H1 (cell line): ENCODE results near the gene ANKRD40CL. TPM values are rescaled to one million over a fixed set of nuclear protein-coding genes. Genes with fewer than 3 reads are reported as not detected.

Experiments
- CTCF ChIA-PET: fragments of 300-600 bp; sonication (Branson Sonifier 250); formaldehyde crosslinking; loops from one replicate; lab custom pipeline; 2021; ENCODE audit not compliant: partially characterized antibody; lab: Charles Lee
- POLR2A ChIA-PET: fragments of 300-600 bp; sonication (Branson Sonifier 250); formaldehyde crosslinking; loops from one replicate; lab custom pipeline; 2021; ENCODE audit warnings: inconsistent platforms; ENCODE audit not compliant: partially characterized antibody; lab: Charles Lee
- DNase-seq, 2 experiments: peaks; one replicate each; pipeline versions ENCODE4 v3.0.0 to v3.0.0-alpha.2; 2010 to 2022; ENCODE audit warnings: low spot score in 2 of 2, low read depth in 1 of 2, mixed read lengths in 1 of 2
- FAIRE-seq: peaks from 2 replicates; lab custom pipeline; 2011; peaks lifted over from hg19 to GRCh38; lab: Jason Lieb, UNC
- H2AFZ ChIP-seq: 2 replicates; pipeline ENCODE4 v1.8.1; 2012; ENCODE audit warnings: low read length, inconsistent platforms
- H2AK5ac ChIP-seq: 2 replicates; pipeline ENCODE4 v1.6.1; 2013; ENCODE audit warnings: low read depth, low read length
- H2BK120ac ChIP-seq: replicated peaks from 2 replicates; pipeline ENCODE3; 2013; ENCODE audit warnings: low read depth, low read length, inconsistent platforms
- H2BK12ac ChIP-seq: 2 replicates; pipeline ENCODE4 v1.6.1; 2013; ENCODE audit warnings: low read depth, low read length
- H2BK15ac ChIP-seq: 2 replicates; pipeline ENCODE4 v1.6.1; 2013; ENCODE audit warnings: low read length
- H2BK20ac ChIP-seq: 2 replicates; pipeline ENCODE4 v1.6.1; 2013; ENCODE audit warnings: low read length
- H2BK5ac ChIP-seq: 2 replicates; pipeline ENCODE4 v1.6.1; 2013; ENCODE audit warnings: low read depth, low read length
- H3K14ac ChIP-seq: 2 replicates; pipeline ENCODE4 v1.6.1; 2013; ENCODE audit warnings: inconsistent platforms; ENCODE audit not compliant: insufficient read length
- H3K18ac ChIP-seq: 2 replicates; pipeline ENCODE4 v1.6.1; 2013; ENCODE audit warnings: low read length; ENCODE audit errors: extremely low read depth
- H3K23ac ChIP-seq: 2 replicates; pipeline ENCODE4 v1.6.1; 2013; ENCODE audit warnings: inconsistent platforms; ENCODE audit not compliant: insufficient read length
- H3K23me2 ChIP-seq: 2 replicates; pipeline ENCODE4 v1.6.1; 2013; ENCODE audit warnings: low read depth, low read length
- H3K27ac ChIP-seq: 2 replicates; pipeline ENCODE4 v1.6.1; 2011; ENCODE audit warnings: low read depth, low read length, inconsistent platforms
- H3K27me3 ChIP-seq, 4 experiments: replicated peaks in 1 of 4; 1 replicate in 1 of 4; 2 replicates in 3 of 4; pipeline versions ENCODE4 v1.6.1 to v1.8.1; 2011 to 2013; ENCODE audit warnings: low read length in 3 of 4, mild to moderate bottlenecking in 3 of 4, inconsistent platforms in 2 of 4, mixed read lengths in 2 of 4, moderate library complexity in 1 of 4; ENCODE audit not compliant: control insufficient read depth in 3 of 4, insufficient read depth in 3 of 4; ENCODE audit errors: extremely low read depth in 1 of 4
- H3K36me3 ChIP-seq, 4 experiments: 2 replicates each; pipeline versions ENCODE4 v1.6.1 to v1.8.1; 2011 to 2013; ENCODE audit warnings: mild to moderate bottlenecking in 4 of 4, low read length in 3 of 4, moderate library complexity in 2 of 4, control low read depth in 1 of 4, inconsistent platforms in 1 of 4; ENCODE audit not compliant: insufficient read depth in 4 of 4, control insufficient read depth in 2 of 4
- H3K4ac ChIP-seq: replicated peaks from 2 replicates; pipeline ENCODE3; 2013; ENCODE audit warnings: low read length, low read depth, mixed read lengths, inconsistent platforms; ENCODE audit not compliant: insufficient read length
- H3K4me1 ChIP-seq, 4 experiments: replicated peaks in 1 of 4; 1 replicate in 1 of 4; 2 replicates in 3 of 4; pipeline versions ENCODE4 v1.6.1 to v1.8.1; 2011 to 2013; ENCODE audit warnings: low read length in 3 of 4, inconsistent platforms in 2 of 4, mixed read lengths in 1 of 4; ENCODE audit not compliant: insufficient read depth in 4 of 4, control insufficient read depth in 3 of 4
- H3K4me2 ChIP-seq, 2 experiments: 2 replicates each; pipeline versions ENCODE4 v1.6.1 to v1.8.1; 2011 to 2013; ENCODE audit warnings: low read depth in 2 of 2, low read length in 2 of 2, control low read depth in 1 of 2, inconsistent platforms in 1 of 2, mild to moderate bottlenecking in 1 of 2; ENCODE audit not compliant: insufficient read depth in 1 of 2
- H3K4me3 ChIP-seq, 4 experiments: fragments of 200-600, 300-600 bp in 1 of 4; sonication (generic), shearing (Covaris generic), sonication (Bioruptor Twin) in 1 of 4; 2 replicates each; pipeline versions ENCODE4 v1.5.1 to v1.8.1; 2011 to 2016; ENCODE audit warnings: low read length in 4 of 4, low read depth in 3 of 4, control low read depth in 2 of 4, inconsistent platforms in 2 of 4, mild to moderate bottlenecking in 2 of 4, mixed read lengths in 1 of 4, moderate library complexity in 1 of 4; ENCODE audit not compliant: insufficient read depth in 2 of 4; ENCODE audit errors: extremely low read depth in 1 of 4
- H3K56ac ChIP-seq: replicated peaks from 2 replicates; pipeline ENCODE3; 2013; ENCODE audit warnings: low read depth, mild to moderate bottlenecking, mixed read lengths, low read length, inconsistent platforms; ENCODE audit not compliant: insufficient read length
- H3K79me1 ChIP-seq: 2 replicates; pipeline ENCODE4 v1.6.1; 2013; ENCODE audit warnings: low read depth, low read length, control low read depth
- H3K79me2 ChIP-seq, 2 experiments: 2 replicates each; pipeline versions ENCODE4 v1.6.1 to v1.8.1; 2012 to 2013; ENCODE audit warnings: low read length in 2 of 2, mild to moderate bottlenecking in 2 of 2, inconsistent platforms in 1 of 2; ENCODE audit not compliant: insufficient read depth in 2 of 2, control insufficient read depth in 1 of 2
- H3K9ac ChIP-seq, 4 experiments: replicated peaks in 1 of 4; 1 replicate in 1 of 4; 2 replicates in 3 of 4; pipeline versions ENCODE4 v1.6.1 to v1.8.1; 2011 to 2013; ENCODE audit warnings: low read depth in 3 of 4, low read length in 3 of 4, control low read depth in 2 of 4, mild to moderate bottlenecking in 2 of 4, moderate library complexity in 2 of 4, inconsistent platforms in 1 of 4; ENCODE audit errors: extremely low read depth in 1 of 4
- H3K9me3 ChIP-seq, 2 experiments: 2 replicates each; pipeline versions ENCODE4 v1.6.1 to v1.8.1; 2012 to 2013; ENCODE audit warnings: mild to moderate bottlenecking in 2 of 2, moderate library complexity in 2 of 2, control low read depth in 1 of 2, inconsistent platforms in 1 of 2, low read depth in 1 of 2, low read length in 1 of 2, mixed read lengths in 1 of 2; ENCODE audit not compliant: insufficient read depth in 2 of 2
- H4K20me1 ChIP-seq, 2 experiments: replicated peaks in 1 of 2; 2 replicates each; pipeline versions ENCODE3 to v1.8.1; 2011 to 2013; ENCODE audit warnings: inconsistent platforms in 2 of 2, low read length in 2 of 2, mild to moderate bottlenecking in 1 of 2; ENCODE audit not compliant: insufficient read depth in 2 of 2, control insufficient read depth in 1 of 2
- H4K5ac ChIP-seq: 2 replicates; pipeline ENCODE4 v1.6.1; 2013; ENCODE audit warnings: low read length, low read depth, mixed read lengths, inconsistent platforms; ENCODE audit not compliant: insufficient read length
- H4K8ac ChIP-seq: 2 replicates; pipeline ENCODE4 v1.8.0; 2013; ENCODE audit warnings: mild to moderate bottlenecking, moderate library complexity, low read length, inconsistent platforms; ENCODE audit not compliant: insufficient read depth; ENCODE audit errors: extremely low read depth
- H4K91ac ChIP-seq: replicated peaks from 2 replicates; pipeline ENCODE3; 2013; ENCODE audit warnings: low read length, mixed read lengths, inconsistent platforms; ENCODE audit not compliant: insufficient read length
- ATF2 ChIP-seq: IDR thresholded peaks from 2 replicates; pipeline ENCODE4 v1.6.1; 2012; ENCODE audit warnings: low read length, inconsistent platforms
- MAX ChIP-seq: IDR thresholded peaks from 2 replicates; pipeline ENCODE4 v1.6.1; 2012; ENCODE audit warnings: inconsistent platforms
- POLR2A ChIP-seq, 2 experiments: IDR thresholded peaks; 1 replicate in 1 of 2; 2 replicates in 1 of 2; pipeline ENCODE4 v1.6.1; 2011; ENCODE audit warnings: low read depth in 2 of 2, low read length in 2 of 2, mild to moderate bottlenecking in 2 of 2; ENCODE audit errors: control extremely low read depth in 1 of 2
- RAD21 ChIP-seq, 2 experiments: IDR thresholded peaks in 1 of 2; conservative IDR thresholded peaks in 1 of 2; 2 replicates each; pipeline ENCODE4 v1.6.1; 2011; ENCODE audit warnings: low read depth in 2 of 2, low read length in 2 of 2, improper control_type of control experiment in 1 of 2, inconsistent platforms in 1 of 2, mild to moderate bottlenecking in 1 of 2, moderate library complexity in 1 of 2
- RBBP5 ChIP-seq: IDR thresholded peaks from 2 replicates; pipeline ENCODE4 v1.7.1; 2012; ENCODE audit warnings: low read depth, mild to moderate bottlenecking, inconsistent platforms, low read length, moderate library complexity, borderline replicate concordance
- RFX5 ChIP-seq: IDR thresholded peaks from 2 replicates; pipeline ENCODE4 v1.6.1; 2011; ENCODE audit warnings: low read depth, low read length, improper control_type of control experiment, borderline replicate concordance
- SIX5 ChIP-seq: IDR thresholded peaks from 2 replicates; pipeline ENCODE4 v1.6.1; 2011; ENCODE audit warnings: mild to moderate bottlenecking, low read depth, low read length
- SP2 ChIP-seq: IDR thresholded peaks from 2 replicates; pipeline ENCODE4 v1.6.1; 2012; ENCODE audit warnings: mild to moderate bottlenecking, low read length, inconsistent platforms
- SUZ12 ChIP-seq: fragments of 200-600 bp; sonication (generic); IDR thresholded peaks from 2 replicates; pipeline ENCODE4 v1.6.1; 2012; ENCODE audit warnings: mild to moderate bottlenecking, inconsistent platforms, low read length, moderate library complexity, mixed read lengths
- TAF7 ChIP-seq: optimal IDR thresholded peaks from 2 replicates; pipeline ENCODE3; 2011; ENCODE audit warnings: low read depth, mild to moderate bottlenecking, inconsistent platforms, low read length, moderate library complexity, borderline replicate concordance
- USF2 ChIP-seq: IDR thresholded peaks from 2 replicates; pipeline ENCODE4 v1.6.1; 2011; ENCODE audit warnings: low read length, improper control_type of control experiment
- WGBS, 2 experiments: shearing (Covaris generic) in 1 of 2; methylation state at CpG; one replicate each; pipeline versions ENCODE4 v1.1.6 to v1.1.7; 2013 to 2015; ENCODE audit warnings: low lambda C conversion rate in 2 of 2, mixed read lengths in 2 of 2, inconsistent platforms in 1 of 2, low coverage in 1 of 2, missing lambda C conversion rate in 1 of 2; ENCODE audit not compliant: insufficient replicate concordance in 2 of 2, insufficient coverage in 1 of 2, insufficient read length in 1 of 2; ENCODE audit errors: extremely low coverage in 1 of 2, missing lambda C conversion rate in 1 of 2; 5-methylcytosine and 5-hydroxymethylcytosine counted together
- polyA plus RNA-seq, 7 experiments: library from polyadenylated mRNA; depleted of rRNA in 3 of 7; stranded (reverse) in 5 of 7; unstranded in 2 of 7; fragments of >200 nt in 5 of 7; fragments of 200-250 nt in 2 of 7; gene quantifications; 1 replicate in 5 of 7; 2 replicates in 1 of 7; 4 replicates in 1 of 7; pipeline versions ENCODE4 v1.2.1 to v1.2.3, GENCODE V29; 2011 to 2013; ENCODE audit warnings: missing spikeins in 2 of 7, mixed read lengths in 2 of 7
- total RNA-seq: library from RNA; stranded (reverse); fragmentation: NEBNext Ultra II Directional; extraction: Animal tissue kit (Norgen Biotek cat#: 25700); gene quantifications from 2 replicates; pipeline ENCODE4 v1.2.1, GENCODE V29; 2021

ANKRD40CL gene
- total and polyA plus RNA-seq, 2 of the 8 experiments (the other 6 are each of a cell fraction or from before 2014, with no cell fraction given), result not detected

- no peak overlapping the region for H4K91ac ChIP-seq
- no peak overlapping the region for H2BK20ac ChIP-seq
- no peaks in the 10 kb centered on the region for H3K79me2 ChIP-seq
- H3K23ac ChIP-seq, result no peak overlapping the region
- no peak overlapping the region for H3K14ac ChIP-seq
- H4K8ac ChIP-seq, result no peak overlapping the region
- no peaks in the 10 kb centered on the region for H3K27me3 ChIP-seq
- H3K18ac ChIP-seq, result no peak overlapping the region
- no peak overlapping the region for H3K4me2 ChIP-seq
- no peak overlapping the region for H3K27ac ChIP-seq
- peaks cover 2 to 3% of the 10 kb centered on the region in 2 experiments for H4K20me1 ChIP-seq
- no peak overlapping the region for H2BK12ac ChIP-seq
- WGBS, 2 experiments, result 78% methylated on average over 2 of the region's 2 CpGs; no CpG with 5 or more reads in 1 of the 2 experiments
- POLR2A ChIA-PET, result interaction anchor here (0.7 to 1.4 kb wide), 6 partner anchors 9 to 206 kb away, joined by 3 to 6 read pairs (median 3); partner anchors contain the start of gene TOB1
- H2BK5ac ChIP-seq, result no peak overlapping the region
- CTCF ChIA-PET, result interaction anchor here (0.7 to 1.1 kb wide), 2 partner anchors 20 to 88 kb away, joined by 3 read pairs; no protein-coding TSS in a partner anchor
- H2BK120ac ChIP-seq, result no peak overlapping the region
- H3K4me1 ChIP-seq, result no peaks in the 10 kb centered on the region
- no peak overlapping the region for H3K56ac ChIP-seq
- H2AFZ ChIP-seq, result no peak overlapping the region
- no peak overlapping the region for H2BK15ac ChIP-seq
- no peak overlapping the region for H3K4me3 ChIP-seq
- peaks cover 14 to 50% (median 33%) of the 10 kb centered on the region in 4 experiments for H3K36me3 ChIP-seq
- H3K4ac ChIP-seq, result no peak overlapping the region
- DNase-seq (no peak), FAIRE-seq (no peak)
- H3K9me3 ChIP-seq, result no peaks in the 10 kb centered on the region
- no peak overlapping the region for H2AK5ac ChIP-seq
- no peak overlapping the region for H3K9ac ChIP-seq
- H4K5ac ChIP-seq, result no peak overlapping the region
- H3K23me2 ChIP-seq, result no peaks in the 10 kb centered on the region
- H3K79me1 ChIP-seq, result peaks cover 2% of the 10 kb centered on the region; the same call in 1 of the 2 replicates
- no peak for TF ChIP-seq USF2
- TF ChIP-seq RBBP5, result no peak
- no peak for TF ChIP-seq TAF7
- no peak for TF ChIP-seq RFX5
- no peak for TF ChIP-seq RAD21 (IDR thresholded peaks at IDR 0.05 in 1 of 2, conservative IDR thresholded peaks at IDR 0.05 in 1 of 2; ENCODE audit: low read depth in 2 of 2, low read length in 2 of 2)
- TF ChIP-seq SUZ12, result no peak
- no peak for TF ChIP-seq ATF2
- TF ChIP-seq MAX, result no peak
- no peak for TF ChIP-seq SP2
- TF ChIP-seq POLR2A (IDR thresholded peaks at IDR 0.05; ENCODE audit: control extremely low read depth in 1 of 2, low read depth in 2 of 2, low read length in 2 of 2), result no peak
- no peak for TF ChIP-seq SIX5
These were observed 12.8 kb downstream of the ANKRD40CL start for GRCh38 chr17:50754521-50754920.
